T1000 (cell line): ENCODE measurements around the gene ATCAY.
"Not testable (repeated sequence)": the region's sequence is repeated elsewhere in the genome, so short reads cannot be mapped to it uniquely, and the experiment has no call there.

ENCODE experiments used
- DNase-seq: peaks from one replicate; lab custom pipeline; 2025; ENCODE audit warnings: mixed read lengths; lab: John Stamatoyannopoulos, UW

ATCAY gene

DNA sequence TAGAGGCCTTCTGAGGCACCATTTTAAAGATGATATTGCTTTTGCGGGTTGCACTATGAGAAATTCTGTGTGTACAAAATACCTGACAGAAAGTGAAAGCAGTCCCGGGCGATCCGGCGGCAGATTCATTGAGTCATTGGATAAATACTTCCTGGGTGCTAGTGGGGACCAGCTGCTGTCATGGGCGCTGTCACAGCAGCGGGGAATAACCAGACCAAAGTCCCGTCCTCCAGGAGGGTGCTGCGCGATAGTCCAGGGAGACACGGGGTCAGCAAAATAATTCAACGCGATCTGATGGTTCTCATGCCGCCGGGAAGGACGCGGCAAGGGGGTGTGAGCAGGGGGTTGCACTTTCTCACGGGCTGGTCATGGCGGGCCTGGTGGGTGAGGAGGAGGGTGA, 25.2 kb upstream of the ATCAY start:
- DNase-seq = no peak

GRCh38 chr19:3857449-3858003, 23.0 kb upstream of the ATCAY start:
- no peak for DNase-seq

DNA sequence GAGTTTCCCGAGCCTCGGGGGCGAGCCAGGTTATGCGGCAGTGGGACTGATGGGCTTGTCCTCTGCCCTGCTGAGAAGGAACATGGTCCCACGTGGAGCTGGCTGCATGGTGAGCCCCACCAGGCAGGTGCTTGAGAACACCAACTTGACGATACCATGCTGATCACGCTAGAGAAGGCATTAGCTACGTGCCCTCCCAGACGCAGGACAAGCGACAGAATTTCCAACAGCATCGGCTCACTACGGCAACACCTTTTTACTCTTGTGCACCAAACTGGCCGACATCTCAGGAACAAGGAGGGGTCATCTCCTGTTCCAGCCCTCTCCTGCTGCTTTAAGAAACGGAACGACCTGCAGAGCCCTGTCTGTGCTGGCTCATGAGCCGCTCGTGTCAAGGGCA, 20.0 kb upstream of the ATCAY start:
- DNase-seq = no peak

GRCh38 chr19:3862826-3863500, 17.5 kb upstream of the ATCAY start:
- no peak for DNase-seq

GRCh38 chr19:3863648-3864047, 16.8 kb upstream of the ATCAY start:
- DNase-seq = no peak

- DNase-seq = no peak
Measured at GRCh38 chr19:3866910-3867638, 13.4 kb upstream of the ATCAY start.

DNA sequence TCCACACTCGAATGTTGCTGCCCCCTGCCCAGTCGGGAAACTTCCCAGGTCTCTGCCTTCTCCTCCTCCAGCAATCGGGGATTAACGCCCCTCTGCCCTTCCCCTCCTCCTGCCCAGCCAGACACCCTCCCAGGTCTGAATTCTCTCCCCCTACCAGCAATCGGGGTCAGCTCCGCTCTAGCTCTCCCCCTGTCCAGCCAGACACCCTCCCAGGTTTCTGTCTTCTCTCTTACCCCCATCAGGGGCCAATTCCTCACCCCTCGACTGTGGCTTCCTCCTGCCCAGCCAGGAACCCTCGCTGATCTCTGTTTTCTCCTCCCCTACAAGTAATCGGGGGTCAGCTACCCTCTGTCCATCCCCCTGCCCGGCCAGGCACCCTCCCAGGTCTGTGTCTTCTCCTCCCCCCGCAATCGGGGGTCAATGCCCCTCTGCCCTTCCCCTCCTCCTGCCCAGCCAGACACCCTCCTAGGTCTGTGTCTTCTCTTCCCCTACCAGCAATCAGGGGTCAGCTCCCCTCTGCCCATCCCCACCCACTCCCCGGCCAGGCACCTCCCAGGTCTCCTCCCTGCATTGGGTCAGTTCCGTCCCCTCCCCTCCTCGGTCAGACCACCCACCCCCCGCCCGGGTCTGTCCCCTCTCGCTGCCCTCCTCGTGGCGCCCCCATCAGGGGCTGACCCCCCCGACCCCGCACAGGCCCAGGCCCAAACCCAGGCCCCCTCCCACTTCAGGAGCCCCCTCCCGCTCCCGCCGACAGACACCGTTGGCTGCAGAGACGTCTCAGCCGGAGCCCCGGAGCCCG, 12.3 kb upstream of the ATCAY start:
- no peak for DNase-seq

DNA sequence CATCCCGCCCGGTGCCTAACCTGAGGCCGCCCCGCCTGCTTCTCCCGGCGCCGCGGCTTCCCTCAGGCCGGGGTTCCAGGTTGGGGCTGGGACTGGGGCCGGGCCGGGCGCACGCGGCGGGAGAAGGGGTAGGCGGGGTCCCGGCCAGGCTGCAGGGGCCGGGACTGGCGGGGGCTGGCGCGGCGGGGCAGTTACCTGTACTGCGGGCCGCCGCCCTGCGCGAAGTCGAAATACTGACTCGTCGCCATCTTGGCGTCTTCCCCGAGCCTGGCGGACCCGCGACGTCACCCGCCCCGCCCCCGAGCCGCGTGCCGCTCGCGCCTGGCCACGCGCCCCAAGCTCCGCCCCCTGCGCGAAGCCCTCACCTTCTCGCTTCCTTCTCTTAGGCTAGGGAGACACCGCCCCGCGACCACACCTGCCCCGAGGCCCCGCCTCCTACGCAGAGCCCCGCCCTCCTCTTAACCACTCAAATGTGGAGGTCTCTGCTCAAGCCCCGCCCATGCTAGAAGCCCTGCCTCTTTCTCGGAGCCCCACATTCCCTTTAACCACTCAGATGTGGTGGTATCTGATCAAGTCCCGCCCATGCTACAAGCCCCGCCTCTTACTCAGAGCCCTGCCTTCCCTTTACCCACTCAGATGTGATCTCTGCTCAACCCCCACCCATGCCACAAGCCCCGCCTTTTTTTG, 11.6 kb upstream of the ATCAY start, which contains the start of gene ZFR2:
TSS of gene ZFR2 (minus strand) at position 269 of the 687 bp plus-strand sequence. CDS start at position 248, 21 bp downstream.
- no peak for DNase-seq

- no peak for DNase-seq
Measured at GRCh38 chr19:3873151-3873550, 7.3 kb upstream of the ATCAY start.

GRCh38 chr19:3874695-3875094, 5.8 kb upstream of the ATCAY start:
- DNase-seq = not testable (repeated sequence)

GRCh38 chr19:3879656-3880055, 829 bp upstream of the ATCAY start:
- no peak for DNase-seq

GRCh38 chr19:3881272-3882040, 971 bp downstream of the ATCAY start:
- DNase-seq = no peak

- DNase-seq = no peak
Measured at GRCh38 chr19:3882041-3882384, 1.5 kb downstream of the ATCAY start.

GRCh38 chr19:3890591-3890990, 10.1 kb downstream of the ATCAY start:
- no peak for DNase-seq

- no peak for DNase-seq
Measured at GRCh38 chr19:3893509-3894179, 13.2 kb downstream of the ATCAY start.

DNA sequence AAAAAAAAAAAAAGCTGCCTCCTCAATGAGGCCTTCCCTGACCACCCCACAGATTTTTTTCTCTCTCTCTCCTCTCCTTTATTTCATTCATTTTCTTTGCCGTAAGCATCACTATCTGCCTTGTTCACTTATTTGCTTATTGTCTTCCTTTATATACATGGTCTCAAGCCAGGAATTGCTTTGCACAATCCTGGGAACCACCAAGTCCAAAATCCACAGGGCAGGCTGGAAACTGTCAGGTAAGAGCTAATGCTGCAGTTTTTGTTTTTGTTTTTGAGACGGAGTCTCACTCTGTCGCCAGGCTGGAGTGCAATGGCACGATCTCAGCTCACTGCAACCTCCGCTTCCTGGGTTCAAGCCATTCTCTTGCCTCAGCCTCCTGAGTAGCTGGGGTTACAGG, 14.5 kb downstream of the ATCAY start:
- not testable (repeated sequence) for DNase-seq

GRCh38 chr19:3895788-3896187, 15.3 kb downstream of the ATCAY start:
- DNase-seq = no peak

GRCh38 chr19:3897936-3898335, 17.5 kb downstream of the ATCAY start:
- DNase-seq = no peak

DNA sequence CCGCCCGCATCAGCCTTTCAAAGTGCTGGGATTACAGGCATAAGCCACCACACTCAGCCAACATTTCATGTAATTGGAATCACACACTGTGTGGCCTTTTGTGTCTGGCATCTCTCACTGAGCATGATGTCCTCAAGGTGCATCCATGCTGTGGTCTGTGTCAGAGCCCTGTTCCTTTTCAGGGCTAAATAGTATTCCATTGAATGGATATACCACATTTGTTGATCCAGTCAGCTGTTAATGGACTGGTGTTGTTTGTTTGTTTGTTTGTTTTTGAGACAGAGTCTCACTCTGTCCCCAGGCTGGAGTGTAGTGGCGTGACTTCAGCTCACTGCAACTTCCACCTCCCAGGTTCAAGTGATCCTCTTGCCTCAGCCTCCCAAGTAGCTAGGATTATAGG, 17.9 kb downstream of the ATCAY start:
- no peak for DNase-seq

DNA sequence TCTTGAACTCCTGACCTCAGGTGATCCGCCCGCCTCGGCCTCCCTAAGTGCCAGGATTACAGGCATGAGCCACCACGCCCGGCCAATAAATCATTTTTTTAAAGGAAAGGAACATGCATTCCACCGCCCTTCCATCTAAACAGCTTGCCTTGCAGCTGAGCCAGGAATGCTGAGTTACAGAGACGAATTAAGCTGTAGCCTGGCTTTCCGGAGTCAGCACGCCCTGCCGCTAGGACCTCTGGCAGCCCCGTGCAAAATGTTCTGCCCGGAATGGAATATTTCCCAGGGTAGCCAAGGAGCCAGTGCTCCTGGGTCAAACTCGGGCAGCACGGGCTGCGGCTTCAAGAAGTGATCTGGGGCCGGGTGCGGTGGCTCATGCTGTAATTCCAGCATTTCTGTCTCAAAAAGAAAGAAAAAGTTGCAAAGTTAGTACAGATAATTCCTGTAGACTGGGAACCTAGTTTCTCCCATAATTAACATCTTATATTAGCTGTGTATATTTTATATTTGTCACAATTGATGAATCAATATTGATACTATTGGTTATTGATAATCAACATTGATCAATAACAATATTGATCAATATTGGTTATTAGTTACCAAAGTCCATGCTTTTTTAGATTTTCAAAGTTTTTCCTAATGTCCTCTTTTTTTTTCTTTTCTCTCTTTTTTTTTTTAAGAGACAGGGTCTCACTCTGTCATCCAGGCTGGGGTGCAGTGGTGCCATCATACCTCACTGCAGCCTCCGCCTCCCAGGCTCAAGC, 19.2 kb downstream of the ATCAY start:
- no peak for DNase-seq
